SW480 (cell line): Measurements from ENCODE around the gene IQSEC1.

ENCODE experiments used
- DNase-seq: peaks from one replicate; pipeline ENCODE4 v3.0.0-alpha.2; 2016; ENCODE audit warnings: low spot score

IQSEC1 gene

GRCh38 chr3:13047296-13048165 lies 25.7 kb downstream of the IQSEC1 start:
- no peak for DNase-seq

DNA sequence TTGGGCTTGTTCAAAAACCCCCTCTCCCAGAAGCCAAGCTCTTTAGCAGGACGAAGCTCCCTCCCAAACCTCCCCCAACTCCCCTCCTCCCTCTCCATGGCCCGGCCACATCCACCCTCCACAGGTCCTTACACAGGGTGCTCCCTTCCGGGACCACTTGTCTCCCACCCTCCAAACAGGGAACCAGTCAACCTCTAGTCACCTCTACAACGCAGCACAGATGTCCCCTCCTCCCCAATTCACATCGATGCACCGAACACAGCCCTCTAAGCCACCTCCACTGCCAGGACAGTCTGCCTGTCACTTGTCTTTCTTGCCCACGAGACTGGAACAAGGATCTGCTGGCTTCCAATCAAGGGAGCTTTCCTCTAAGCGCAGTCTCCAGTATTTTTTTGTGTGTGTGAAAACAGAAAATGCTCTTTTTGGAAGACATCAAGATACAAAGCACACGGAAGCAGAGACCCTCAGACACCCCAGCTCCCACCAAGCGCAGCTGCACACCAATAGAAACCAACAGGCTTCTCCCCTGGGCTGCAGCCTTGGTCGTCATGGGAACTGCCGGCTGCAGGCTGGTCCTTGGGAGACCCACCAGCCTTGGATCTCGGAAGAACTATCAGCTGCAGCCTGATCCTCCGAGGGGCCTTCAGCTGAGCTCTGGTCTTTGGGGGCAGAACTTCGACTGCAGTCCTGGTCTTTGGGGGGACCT lies 26.5 kb downstream of the IQSEC1 start:
- DNase-seq: no peak

- no peak for DNase-seq
These were observed 27.2 kb downstream of the IQSEC1 start for GRCh38 chr3:13045904-13046568.

GRCh38 chr3:13045241-13045903 lies 27.9 kb downstream of the IQSEC1 start:
- no peak for DNase-seq

DNA sequence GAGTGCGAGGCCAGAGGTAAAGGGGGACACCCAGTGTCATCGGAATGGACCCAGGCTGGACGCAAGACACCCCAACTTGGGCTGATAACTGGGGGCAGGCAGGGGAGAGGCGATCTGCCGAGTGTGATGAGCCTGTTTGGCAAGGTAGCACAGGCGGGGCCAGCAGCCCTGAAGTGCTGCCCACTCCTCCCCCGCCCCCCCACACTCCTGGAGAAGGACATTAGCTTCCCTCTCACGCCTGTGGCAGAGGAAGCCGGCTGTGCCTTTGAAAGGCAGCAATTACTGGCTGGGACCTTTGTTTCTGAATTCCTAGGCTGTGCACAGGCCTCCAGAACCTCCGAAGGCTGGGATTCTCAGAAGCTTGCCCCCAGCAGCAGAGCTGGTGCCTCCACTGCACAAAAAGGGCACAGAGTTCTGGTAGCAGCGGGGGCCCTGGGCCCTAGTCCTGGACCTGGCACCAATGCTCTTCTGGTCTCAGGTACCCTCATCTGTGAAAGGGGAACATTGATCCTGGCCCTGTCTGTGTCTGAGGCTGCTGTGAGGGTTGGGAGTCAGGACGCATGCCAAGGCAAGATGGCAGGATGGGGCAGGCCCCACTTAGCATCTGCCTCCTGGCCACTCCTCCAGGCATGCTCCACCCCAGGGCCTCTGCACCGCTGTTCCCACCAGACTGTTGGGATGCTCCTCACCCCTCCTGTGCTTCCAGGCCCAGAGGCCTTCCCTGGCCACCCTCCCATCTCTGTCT lies 28.6 kb downstream of the IQSEC1 start:
- no peak for DNase-seq

DNA sequence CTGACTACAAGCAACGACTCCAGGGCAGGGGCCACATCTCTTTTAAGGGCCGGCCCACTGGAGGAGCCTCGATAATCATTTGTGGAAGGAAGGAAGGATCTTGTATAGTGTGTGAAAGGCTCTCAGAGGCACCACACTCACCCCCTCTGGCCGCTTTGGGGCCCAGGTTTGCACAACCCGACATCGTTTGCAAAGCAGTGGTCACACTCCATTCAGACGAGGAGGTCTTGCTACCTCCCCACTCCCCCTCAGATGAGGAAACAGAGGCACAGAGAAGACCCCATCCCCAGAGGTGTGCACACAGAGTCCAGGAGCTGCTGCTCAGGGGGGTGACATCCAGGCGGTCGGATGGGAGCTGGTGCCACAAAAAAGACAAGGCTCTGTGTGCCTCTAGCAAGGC lies 29.6 kb downstream of the IQSEC1 start:
- no peak for DNase-seq

- no peak for DNase-seq
These were observed 30.4 kb downstream of the IQSEC1 start for GRCh38 chr3:13042715-13043271.

- no peak for DNase-seq
These were observed 31.0 kb downstream of the IQSEC1 start for GRCh38 chr3:13042127-13042701.

GRCh38 chr3:13041113-13041776 lies 32.0 kb downstream of the IQSEC1 start:
- DNase-seq: peak; percentile 79

- peak; percentile 55 for DNase-seq
These were observed 32.7 kb downstream of the IQSEC1 start for GRCh38 chr3:13040361-13041074.

- no peak for DNase-seq
These were observed 33.9 kb downstream of the IQSEC1 start for GRCh38 chr3:13039213-13039896.

- no peak for DNase-seq
These were observed 35.6 kb downstream of the IQSEC1 start for GRCh38 chr3:13037458-13038117.

DNA sequence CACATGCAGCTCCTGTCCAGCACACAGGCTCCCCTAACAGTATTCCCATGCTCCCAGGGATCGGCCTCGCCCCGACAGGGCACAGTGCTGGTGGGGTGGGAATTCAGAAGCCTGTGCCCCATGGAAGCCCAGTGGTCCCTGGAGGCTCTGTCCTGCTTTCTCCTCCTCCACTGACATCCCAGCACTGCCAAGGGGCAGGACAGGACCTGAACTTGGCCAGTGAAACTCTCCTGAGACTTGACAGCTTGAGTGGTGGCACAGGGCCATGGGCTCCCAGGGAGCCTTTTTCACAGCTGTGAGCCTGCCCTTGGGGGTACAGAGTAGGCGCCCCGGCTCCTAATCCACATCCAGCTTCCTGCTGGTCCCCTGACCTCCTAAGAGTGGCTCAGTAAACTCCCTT lies 38.4 kb downstream of the IQSEC1 start:
- no peak for DNase-seq

DNA sequence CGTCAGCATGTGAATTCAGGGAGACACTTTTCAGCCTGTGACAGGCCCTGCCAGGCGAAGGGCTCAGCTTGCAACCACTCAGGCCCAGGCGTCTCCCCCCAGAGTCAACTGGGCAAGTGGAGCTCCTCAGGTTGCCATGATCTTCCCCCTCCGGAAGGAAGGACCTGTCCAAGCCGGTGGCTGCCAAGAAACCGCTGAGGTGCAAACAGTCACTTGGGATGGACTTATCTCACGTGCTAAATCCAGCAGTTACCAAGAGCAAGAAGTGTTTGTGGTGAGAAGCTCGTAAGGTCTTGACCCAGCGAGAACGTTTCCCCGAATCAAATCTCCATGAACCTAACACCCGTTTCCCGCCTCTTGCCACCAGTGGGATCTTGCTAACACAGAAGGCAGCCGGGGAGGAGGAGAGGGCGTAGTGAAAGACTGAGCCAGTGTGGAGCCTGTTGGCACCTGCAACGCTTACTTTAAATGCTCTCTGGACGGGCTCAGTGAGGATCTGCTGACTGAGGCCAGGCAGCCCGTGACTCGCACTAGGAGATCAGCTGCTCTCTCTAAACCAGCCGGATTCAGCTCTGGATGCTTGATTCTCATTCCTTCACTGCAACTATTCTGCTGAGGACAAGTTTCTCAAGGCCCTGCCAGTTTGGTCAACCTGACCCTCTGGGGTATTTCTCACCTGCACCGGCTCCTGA lies 39.0 kb downstream of the IQSEC1 start:
- no peak for DNase-seq

GRCh38 chr3:13032206-13032605 lies 41.0 kb downstream of the IQSEC1 start:
- no peak for DNase-seq

DNA sequence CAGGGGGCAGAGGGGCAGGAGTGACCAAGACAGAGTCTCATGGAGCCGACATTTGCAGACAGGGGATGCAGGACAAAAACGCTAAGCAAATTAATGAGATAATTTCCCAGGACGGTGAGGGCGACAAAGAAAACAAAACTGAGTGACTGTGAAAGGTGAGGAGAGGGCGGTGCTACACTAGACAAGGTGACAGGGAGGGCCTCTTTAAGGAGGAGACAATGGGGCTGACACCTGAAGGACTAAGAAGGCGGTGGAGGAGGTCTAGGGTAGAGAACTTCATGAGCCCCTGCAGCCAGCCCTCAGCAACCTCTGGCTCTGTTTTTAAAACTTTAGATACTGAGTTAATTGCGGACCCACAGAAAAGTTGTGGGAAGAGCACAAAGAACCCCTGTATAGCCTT lies 41.6 kb downstream of the IQSEC1 start:
- no peak for DNase-seq

GRCh38 chr3:13030684-13031083 lies 42.5 kb downstream of the IQSEC1 start:
- DNase-seq: no peak
